HK-2 (cell line): ENCODE data around the gene TMEM63C.
A peak's percentile ranks its signal among the peaks of the same experiment; 100 is the strongest.

ENCODE experiments used
- DNase-seq: peaks from one replicate; pipeline ENCODE4 v3.0.0-alpha.2; 2018; ENCODE audit not compliant: unreplicated experiment

TMEM63C gene

DNA sequence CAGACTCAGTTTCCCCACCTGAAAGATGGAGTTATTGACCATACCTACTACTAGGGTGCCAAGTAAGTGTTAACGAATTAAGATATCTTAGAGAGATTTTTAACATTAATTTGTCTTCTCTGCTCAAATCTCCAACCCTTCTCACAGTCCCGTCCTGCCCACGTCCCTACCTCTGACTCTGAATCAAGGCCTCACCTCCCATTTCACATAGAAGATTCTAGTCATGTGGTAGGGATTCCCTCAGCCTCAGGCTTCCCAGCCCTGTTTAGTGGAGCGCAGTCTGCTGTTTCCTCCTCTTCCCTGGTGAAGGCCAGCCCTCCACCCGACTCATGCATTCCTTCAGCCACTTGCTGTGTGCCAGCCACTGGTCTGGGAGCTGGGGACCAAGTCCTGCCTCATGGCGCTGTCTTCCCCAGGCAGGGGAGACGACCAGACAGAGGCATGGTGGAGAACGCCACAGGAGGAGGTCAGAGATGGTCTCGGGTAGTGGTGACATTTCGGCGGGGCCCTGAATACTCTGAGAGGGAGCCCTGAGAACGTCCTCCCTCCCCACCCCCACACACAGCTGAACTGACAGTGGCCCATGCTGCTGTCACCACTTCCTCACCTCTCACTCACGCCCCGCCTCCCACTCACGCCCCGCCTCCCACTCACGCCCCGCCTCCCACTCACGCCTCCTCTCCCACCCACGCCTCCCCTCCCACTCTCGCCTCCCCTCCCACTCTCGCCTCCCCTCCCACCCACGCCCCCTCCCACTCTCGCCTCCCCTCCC, 38.8 kb downstream of the TMEM63C start:
- DNase-seq, result peak; percentile 19

GRCh38 chr14:77221241-77221871, 39.8 kb downstream of the TMEM63C start:
- DNase-seq, result no peak

DNA sequence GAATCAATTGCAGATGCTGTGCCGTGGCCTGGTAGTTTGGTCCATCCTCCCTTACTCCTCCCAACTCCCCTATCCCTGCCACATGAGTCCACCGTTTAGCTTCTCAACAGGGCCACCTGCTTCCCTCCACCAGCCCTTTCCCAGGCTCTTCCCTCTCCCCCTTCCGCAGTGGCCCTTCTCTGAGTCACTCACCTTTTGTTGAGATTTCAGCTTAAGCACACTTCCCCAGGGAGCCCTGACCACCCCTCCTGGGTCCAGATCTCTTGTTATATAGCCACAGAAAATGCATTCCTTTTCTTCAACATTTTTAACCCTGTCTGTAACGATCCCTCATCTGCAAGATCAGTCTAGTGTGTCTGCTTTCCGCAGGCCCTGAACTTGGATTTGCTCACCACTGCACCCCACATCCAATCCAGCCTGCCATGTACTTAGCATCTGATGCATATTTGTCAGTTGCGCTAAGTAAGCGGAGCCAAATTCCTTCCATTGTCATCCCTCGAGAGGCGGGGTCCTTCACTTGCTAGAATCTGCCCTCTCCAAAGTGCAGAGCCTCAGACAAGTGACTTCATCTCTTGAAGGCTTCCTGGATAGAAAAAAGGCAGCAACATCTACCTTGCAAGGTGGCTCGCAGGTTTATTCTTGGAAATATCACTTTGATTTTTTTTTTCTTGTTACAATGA, 41.1 kb downstream of the TMEM63C start:
- no peak for DNase-seq

GRCh38 chr14:77224212-77224611, 42.6 kb downstream of the TMEM63C start:
- no peak for DNase-seq

DNA sequence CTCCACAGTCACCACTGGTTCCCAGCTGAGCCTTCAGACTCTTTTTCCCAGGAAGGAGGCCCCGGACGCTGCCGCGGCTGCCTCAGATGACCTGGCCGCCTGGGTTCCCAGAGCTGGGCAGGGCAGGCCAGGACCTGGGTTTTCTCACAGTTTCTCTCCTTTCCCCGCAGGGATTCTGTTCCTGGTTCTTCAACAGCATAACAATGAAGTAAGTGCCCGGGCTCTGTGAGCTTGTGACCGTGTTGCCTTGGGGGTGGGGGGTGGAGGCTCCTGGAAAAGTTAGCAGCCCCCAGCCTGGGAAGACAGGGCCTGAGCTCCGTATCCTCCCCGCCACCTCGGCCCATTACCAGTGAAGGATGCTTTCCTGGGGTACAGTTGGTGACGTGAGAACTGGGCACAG, 43.7 kb downstream of the TMEM63C start:
- no peak for DNase-seq

DNA sequence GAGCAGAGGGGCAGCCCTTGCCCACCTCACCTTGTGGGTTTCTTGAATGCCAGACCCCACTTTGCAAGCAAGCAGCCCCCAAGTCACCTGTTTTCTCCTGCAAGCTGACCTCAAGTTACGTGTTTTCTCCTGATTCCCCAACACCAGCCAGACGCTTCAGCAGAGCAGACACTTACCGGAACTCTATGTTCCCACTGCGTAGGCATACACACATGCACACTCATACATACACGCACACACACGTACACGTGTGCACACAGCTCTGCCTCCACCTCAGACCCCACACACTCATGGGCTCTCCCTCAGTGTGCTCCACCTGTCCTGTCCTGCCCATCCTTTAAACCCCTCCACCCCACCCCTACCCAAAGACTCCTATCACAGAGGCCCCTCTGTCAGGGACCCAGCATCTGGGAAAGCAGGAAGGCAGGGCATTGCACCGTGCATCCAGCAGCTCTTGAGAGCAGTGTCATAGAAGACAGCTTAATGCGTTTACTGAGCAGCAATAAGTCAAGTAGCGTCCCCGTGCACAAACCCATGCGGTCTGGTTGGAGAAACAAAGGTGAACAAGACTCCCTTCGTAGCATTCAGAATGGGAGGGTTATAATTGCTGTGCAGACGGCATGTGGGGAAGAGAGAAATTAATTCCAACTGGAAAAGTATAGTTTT, 44.4 kb downstream of the TMEM63C start:
- no peak for DNase-seq

DNA sequence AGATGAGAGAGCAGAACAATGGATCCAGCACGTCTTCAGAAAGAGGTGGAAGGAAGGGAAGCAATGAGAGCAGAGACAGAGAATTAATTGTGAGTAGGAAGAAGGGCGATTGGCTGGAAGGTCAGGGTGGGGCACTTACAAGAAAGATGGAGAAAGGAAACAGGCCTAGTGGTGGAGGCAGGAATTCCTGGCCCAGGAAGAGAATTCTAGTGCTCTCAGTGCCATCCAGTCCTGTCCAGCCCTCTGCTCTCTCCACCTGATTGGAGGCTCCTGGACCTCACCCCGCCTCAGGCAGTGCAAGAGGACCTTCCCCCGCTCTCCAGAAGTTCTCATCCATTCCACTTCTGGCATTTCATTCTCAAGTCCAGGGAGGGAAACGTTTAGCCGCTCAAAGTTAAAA, 46.5 kb downstream of the TMEM63C start:
- DNase-seq, result no peak

DNA sequence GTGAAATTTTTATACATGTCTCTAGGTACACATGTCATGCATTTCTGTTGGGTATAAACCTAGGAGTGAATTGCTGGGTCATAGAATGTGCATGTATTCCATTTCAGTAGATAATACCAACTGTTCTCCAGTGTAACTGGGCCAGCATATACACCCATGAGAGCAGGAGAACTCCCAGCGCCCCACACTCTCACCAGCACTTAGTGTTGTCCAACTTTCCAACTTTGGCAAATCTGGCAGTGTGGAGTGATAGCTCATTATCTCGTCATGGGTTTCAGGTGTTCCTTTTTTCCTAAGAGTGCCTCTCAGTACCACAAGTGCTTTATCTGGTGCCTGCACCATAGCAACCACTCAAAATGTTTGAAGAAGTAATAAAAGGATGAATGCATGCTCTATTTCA, 49.3 kb downstream of the TMEM63C start:
- DNase-seq, result no peak

DNA sequence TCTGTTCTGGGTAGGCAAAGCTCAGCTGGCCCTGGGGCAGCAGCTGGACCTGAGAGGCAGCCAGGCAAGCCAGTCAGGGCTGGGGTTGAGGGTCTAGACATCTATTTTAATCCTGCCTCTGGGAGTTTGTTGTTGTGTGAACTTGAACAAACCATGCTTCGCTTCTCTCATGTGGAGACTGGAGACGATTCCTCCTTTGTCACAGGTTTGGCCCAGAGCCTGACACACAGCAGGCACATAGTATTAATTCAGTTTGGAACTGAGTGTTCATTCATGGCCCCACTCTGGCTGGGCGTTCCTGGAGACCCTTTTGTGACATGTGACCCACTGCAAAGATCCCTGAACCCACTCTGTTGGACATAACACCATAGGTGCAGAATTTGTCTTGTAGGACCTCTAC, 50.1 kb downstream of the TMEM63C start:
- no peak for DNase-seq

DNA sequence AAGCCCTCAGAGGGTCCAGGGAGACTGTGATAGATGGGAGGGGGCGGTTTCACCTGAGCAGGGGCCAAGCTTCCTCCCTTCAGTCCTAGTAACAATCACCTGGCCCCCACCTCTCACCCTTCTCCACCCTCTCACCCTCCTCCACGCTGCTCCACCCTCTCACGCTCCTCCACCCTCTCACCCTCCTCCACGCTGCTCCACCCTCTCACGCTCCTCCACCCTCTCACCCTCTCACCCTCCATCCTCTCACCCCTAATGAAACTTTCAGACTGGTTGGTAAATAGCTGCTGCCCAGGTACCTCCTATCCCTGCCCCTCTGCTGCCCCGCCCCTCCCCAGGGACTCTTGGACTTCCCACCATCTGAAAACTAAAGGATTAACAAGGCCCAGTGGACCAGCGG, 55.2 kb downstream of the TMEM63C start:
- no peak for DNase-seq

GRCh38 chr14:77238356-77238755, 56.8 kb downstream of the TMEM63C start:
- DNase-seq, result no peak

DNA sequence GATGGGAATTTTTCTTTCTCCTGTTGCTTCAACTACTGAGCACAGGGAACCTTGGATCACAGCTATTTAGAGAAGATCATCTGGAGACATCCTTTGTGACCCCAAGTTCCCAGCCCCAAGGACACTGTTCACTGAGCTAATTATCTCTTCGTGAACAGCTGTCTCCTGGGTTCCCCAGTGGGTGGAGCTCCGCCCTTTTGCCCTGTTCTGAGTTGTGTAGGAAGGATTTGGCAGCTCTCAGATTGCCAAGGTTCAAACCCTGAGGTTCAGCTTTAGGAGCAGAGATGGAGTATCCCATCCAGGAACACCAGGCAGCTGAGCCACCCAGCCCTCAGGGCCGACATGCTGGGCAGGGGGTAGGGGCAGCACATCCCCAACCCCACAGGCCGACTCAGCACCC, 57.4 kb downstream of the TMEM63C start:
- no peak for DNase-seq

GRCh38 chr14:77239412-77239811, 57.8 kb downstream of the TMEM63C start:
- DNase-seq, result no peak

DNA sequence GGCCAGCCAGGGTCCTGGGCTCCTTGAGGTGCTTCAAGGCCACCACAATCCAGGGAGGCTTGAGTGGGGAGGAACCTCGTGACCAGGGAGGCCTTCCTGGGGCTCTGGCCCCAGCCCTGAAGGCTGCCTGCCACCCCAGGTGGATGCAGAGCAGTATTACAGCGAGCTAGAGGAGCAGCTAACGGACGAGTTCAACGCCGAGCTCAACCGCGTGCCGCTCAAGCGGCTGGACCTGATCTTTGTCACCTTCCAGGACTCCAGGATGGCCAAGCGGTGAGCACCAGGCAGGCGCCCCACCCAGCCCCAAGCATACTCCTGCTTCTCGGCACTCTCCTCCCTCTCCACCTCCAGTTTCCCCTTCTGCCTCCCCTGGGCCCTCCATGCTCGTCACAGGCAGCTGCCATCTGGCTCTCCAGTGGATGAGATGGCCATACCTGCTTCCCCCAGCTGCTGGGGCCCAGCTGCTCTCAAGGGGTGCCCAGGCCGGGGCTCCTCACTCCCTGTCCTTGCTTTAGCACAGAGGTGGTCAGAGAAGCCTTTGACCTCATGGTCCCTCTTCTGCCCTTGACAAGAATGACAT, 58.8 kb downstream of the TMEM63C start:
- no peak for DNase-seq

DNA sequence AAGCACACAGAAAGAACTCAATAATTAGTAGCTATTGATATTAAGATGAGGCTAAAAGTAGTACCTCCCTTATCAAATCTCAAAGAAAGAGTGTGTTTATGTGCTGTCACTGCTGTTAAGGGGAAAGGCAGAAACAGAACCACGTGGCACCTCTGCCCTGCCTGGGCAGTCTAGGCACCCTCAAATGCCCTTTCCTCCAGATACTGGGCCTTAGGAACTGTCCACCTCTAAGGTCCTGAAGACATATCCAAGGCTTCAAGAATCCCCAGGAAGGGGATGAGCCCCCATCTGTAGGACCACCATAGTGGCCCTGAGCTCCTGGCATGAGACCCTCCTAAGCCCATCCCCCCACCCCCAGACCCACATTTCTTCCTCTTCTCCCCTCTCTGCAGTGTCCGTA, 60.4 kb downstream of the TMEM63C start:
- DNase-seq, result no peak

DNA sequence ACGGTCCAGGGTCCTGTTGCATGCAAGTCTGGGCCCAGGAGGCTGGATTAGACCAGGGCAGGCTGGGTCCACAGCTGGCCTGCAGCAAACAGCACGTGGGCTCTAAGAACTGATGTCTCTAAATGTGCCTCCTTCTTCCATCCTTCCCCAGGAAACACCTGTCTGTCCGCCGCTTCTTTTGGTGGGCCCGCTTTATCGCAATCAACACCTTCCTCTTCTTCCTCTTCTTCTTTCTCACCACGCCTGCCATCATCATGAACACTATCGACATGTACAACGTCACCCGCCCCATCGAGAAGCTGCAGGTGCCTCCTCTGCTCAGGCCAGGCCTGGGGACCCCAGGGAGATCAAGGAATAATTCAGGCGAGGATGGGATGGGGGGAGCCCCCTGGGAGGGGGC, 61.2 kb downstream of the TMEM63C start:
- DNase-seq, result no peak

DNA sequence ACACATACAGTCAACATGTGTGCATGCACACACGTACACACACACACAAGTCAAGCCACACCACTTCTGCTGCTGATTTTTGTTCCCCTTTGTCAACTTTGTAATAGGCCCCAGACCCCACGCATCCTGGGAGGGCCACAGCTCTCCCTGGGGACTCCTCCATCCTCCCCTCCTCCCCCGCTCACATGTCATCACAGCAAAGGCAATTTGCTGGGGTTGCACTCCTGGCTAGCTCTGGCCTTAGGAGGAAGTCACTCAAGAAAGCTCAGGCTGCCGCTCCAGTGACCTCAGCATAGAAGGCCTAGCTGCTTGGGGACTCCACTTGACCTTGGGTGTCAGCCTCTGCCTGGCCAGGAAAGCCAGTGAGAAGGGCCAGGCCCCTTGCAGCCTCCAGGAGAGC, 62.3 kb downstream of the TMEM63C start:
- DNase-seq, result no peak

- DNase-seq, result no peak
These were observed 64.2 kb downstream of the TMEM63C start for GRCh38 chr14:77245820-77246219.

GRCh38 chr14:77246784-77247183, 65.2 kb downstream of the TMEM63C start:
- no peak for DNase-seq

GRCh38 chr14:77248666-77249065, 67.1 kb downstream of the TMEM63C start:
- no peak for DNase-seq

- DNase-seq, result no peak
These were observed 67.7 kb downstream of the TMEM63C start for GRCh38 chr14:77249286-77249685.

GRCh38 chr14:77250927-77251326, 69.3 kb downstream of the TMEM63C start:
- no peak for DNase-seq
